Endothelial cell of umbilical vein (primary cell): Measurements from ENCODE around the gene GGA2.

Source experiments
- EZH2 ChIP-seq: IDR thresholded peaks from 2 replicates; pipeline ENCODE4 v1.6.1; 2012; ENCODE audit warnings: borderline replicate concordance, low read depth, mild to moderate bottlenecking, moderate library complexity, low read length, inconsistent platforms; ENCODE audit not compliant: severe bottlenecking
- GATA2 ChIP-seq: IDR thresholded peaks from 2 replicates; pipeline ENCODE4 v1.7.0; 2011; ENCODE audit warnings: low read depth, mild to moderate bottlenecking, moderate library complexity, mixed read lengths, low read length; ENCODE audit not compliant: insufficient read length, insufficient read depth
- MYC ChIP-seq: IDR thresholded peaks from one replicate; pipeline ENCODE4 v1.6.1; 2011; ENCODE audit warnings: mild to moderate bottlenecking, low read depth, low read length
- POLR2A ChIP-seq: IDR thresholded peaks from 2 replicates; pipeline ENCODE4 v1.6.1; 2012; ENCODE audit warnings: low read depth, mild to moderate bottlenecking, control low read depth, low read length
- POLR2AphosphoS5 ChIP-seq: IDR thresholded peaks from 2 replicates; pipeline ENCODE4 v1.6.1; 2012; ENCODE audit warnings: low read depth, mild to moderate bottlenecking, control low read depth, low read length, moderate library complexity; ENCODE audit not compliant: insufficient read depth
- TF ChIP-seq, protein P1 (sequence below), 2 donors: IDR thresholded peaks; 1 replicate in 1 of 2; 2 replicates in 1 of 2; pipeline ENCODE4 v1.5.1; 2011; ENCODE audit warnings: low read length in 2 of 2, mild to moderate bottlenecking in 2 of 2, moderate library complexity in 2 of 2, control low read depth in 1 of 2, inconsistent platforms in 1 of 2, low read depth in 1 of 2; ENCODE audit not compliant: insufficient read depth in 1 of 2; ENCODE audit errors: extremely low read depth in 1 of 2
- TF ChIP-seq, protein P2 (sequence below): IDR thresholded peaks from 2 replicates; pipeline ENCODE4 v1.6.1; 2011; ENCODE audit not compliant: insufficient read depth, insufficient read length

DNA sequence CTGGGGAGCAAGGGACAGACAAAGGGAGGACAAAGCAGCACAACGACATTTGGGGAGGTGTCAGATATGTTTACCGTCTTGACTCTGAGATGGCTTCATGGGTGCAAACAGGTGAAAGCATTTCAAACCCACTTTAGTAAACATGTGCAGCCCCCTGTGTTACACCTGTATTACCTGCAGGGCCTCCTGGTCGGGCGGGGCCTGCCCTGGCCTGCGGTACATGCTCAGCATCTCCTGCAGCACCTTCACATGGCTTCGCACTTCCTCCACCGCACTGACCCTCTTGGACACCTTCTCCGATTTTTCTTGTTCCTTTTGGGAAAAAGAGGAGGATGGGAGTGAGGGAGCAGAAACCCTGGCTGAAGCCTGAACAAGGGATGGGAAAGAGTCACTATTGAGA lies 24.5 kb downstream of the GGA2 start:
- TF ChIP-seq, protein P1, sequence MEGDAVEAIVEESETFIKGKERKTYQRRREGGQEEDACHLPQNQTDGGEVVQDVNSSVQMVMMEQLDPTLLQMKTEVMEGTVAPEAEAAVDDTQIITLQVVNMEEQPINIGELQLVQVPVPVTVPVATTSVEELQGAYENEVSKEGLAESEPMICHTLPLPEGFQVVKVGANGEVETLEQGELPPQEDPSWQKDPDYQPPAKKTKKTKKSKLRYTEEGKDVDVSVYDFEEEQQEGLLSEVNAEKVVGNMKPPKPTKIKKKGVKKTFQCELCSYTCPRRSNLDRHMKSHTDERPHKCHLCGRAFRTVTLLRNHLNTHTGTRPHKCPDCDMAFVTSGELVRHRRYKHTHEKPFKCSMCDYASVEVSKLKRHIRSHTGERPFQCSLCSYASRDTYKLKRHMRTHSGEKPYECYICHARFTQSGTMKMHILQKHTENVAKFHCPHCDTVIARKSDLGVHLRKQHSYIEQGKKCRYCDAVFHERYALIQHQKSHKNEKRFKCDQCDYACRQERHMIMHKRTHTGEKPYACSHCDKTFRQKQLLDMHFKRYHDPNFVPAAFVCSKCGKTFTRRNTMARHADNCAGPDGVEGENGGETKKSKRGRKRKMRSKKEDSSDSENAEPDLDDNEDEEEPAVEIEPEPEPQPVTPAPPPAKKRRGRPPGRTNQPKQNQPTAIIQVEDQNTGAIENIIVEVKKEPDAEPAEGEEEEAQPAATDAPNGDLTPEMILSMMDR (IDR thresholded peaks at IDR 0.05; ENCODE audit: extremely low read depth in 1 of 2, insufficient read depth in 1 of 2, low read depth in 1 of 2, low read length in 2 of 2): no peak
- no peak for TF ChIP-seq POLR2A
- no peak for TF ChIP-seq EZH2
- TF ChIP-seq MYC: no peak
- no peak for TF ChIP-seq POLR2AphosphoS5
- no peak for TF ChIP-seq GATA2
- TF ChIP-seq, protein P2, sequence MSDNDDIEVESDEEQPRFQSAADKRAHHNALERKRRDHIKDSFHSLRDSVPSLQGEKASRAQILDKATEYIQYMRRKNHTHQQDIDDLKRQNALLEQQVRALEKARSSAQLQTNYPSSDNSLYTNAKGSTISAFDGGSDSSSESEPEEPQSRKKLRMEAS: no peak
